HG02610 (cell line): ENCODE results near the gene CCDC33.

Source experiments
- ATAC-seq: cut with Tn5 transposase; IDR thresholded peaks from one replicate; pipeline ENCODE4 v1.9.1; 2021; ENCODE audit warnings: mild to moderate bottlenecking, moderate library complexity; ENCODE audit not compliant: unreplicated experiment

Gene CCDC33

GRCh38 chr15:74330861-74331408, 94.8 kb downstream of the CCDC33 start:
- ATAC-seq, result no peak

- ATAC-seq, result no peak
These were observed 95.9 kb downstream of the CCDC33 start for GRCh38 chr15:74332011-74332410.

- no peak for ATAC-seq
These were observed 96.5 kb downstream of the CCDC33 start for GRCh38 chr15:74332611-74333010.

- no peak for ATAC-seq
These were observed 97.0 kb downstream of the CCDC33 start for GRCh38 chr15:74333093-74333492.

GRCh38 chr15:74333662-74334061, 97.5 kb downstream of the CCDC33 start:
- no peak for ATAC-seq

- ATAC-seq, result no peak
These were observed 98.0 kb downstream of the CCDC33 start for GRCh38 chr15:74334127-74334526.

GRCh38 chr15:74335396-74335795, 99.3 kb downstream of the CCDC33 start:
- ATAC-seq, result no peak

GRCh38 chr15:74336061-74337005, 100.2 kb downstream of the CCDC33 start:
- no peak for ATAC-seq

- no peak for ATAC-seq
These were observed 101.0 kb downstream of the CCDC33 start for GRCh38 chr15:74337146-74337545.

- no peak for ATAC-seq
These were observed 101.6 kb downstream of the CCDC33 start for GRCh38 chr15:74337607-74338211.

GRCh38 chr15:74338676-74339075, 102.5 kb downstream of the CCDC33 start:
- ATAC-seq, result no peak

- ATAC-seq, result no peak
These were observed 103.2 kb downstream of the CCDC33 start for GRCh38 chr15:74339371-74339770.

GRCh38 chr15:74340150-74340549, 104.0 kb downstream of the CCDC33 start:
- ATAC-seq, result no peak

GRCh38 chr15:74343127-74343796, 107.1 kb downstream of the CCDC33 start:
- no peak for ATAC-seq

GRCh38 chr15:74343797-74344127, 107.6 kb downstream of the CCDC33 start:
- no peak for ATAC-seq

- ATAC-seq, result no peak
These were observed 108.9 kb downstream of the CCDC33 start for GRCh38 chr15:74345051-74345450.

GRCh38 chr15:74347757-74348250, 111.7 kb downstream of the CCDC33 start:
- no peak for ATAC-seq

GRCh38 chr15:74349241-74349778, 113.2 kb downstream of the CCDC33 start:
- ATAC-seq, result no peak

GRCh38 chr15:74350295-74351275, 114.5 kb downstream of the CCDC33 start:
- ATAC-seq, result no peak

- ATAC-seq, result no peak
These were observed 115.5 kb downstream of the CCDC33 start for GRCh38 chr15:74351670-74352069.
